Heart right ventricle (tissue), 16 donors: Measurements from ENCODE around the gene REPIN1. TPM values are rescaled to one million over a fixed set of nuclear protein-coding genes. Genes with fewer than 3 reads are reported as not detected.

ENCODE experiments used
- ATAC-seq, 8 donors: fragments of 200-7000 bp; cut with Tn5 transposase; one replicate each; pipeline ENCODE4 v1.9.1; 2020; ENCODE audit warnings: mild to moderate bottlenecking in 8 of 8, moderate library complexity in 8 of 8, moderate number of reproducible peaks in 1 of 8
- DNase-seq, 2 donors: peaks; one replicate each; pipeline ENCODE4 v3.0.0-alpha.2; 2020
- H3K27ac ChIP-seq, 10 donors: fragments of 200-600 bp; sonication (generic) in 2 of 10; one replicate each; pipeline versions ENCODE4 v1.5.0 to v1.8.0; 2020 to 2022; ENCODE audit warnings: mild to moderate bottlenecking in 3 of 10
- H3K27me3 ChIP-seq, 7 donors: fragments of 200-600 bp; one replicate each; pipeline ENCODE4 v1.8.0; 2021 to 2022; ENCODE audit warnings: mild to moderate bottlenecking in 2 of 7
- H3K36me3 ChIP-seq, 9 donors: fragments of 200-600 bp; sonication (generic) in 1 of 9; one replicate each; pipeline versions ENCODE4 v1.5.0 to v1.8.0; 2020 to 2022; ENCODE audit warnings: mild to moderate bottlenecking in 2 of 9
- H3K4me1 ChIP-seq, 9 donors: fragments of 200-600 bp; sonication (generic) in 1 of 9; one replicate each; pipeline versions ENCODE4 v1.5.0 to v1.8.0; 2020 to 2022; ENCODE audit warnings: mild to moderate bottlenecking in 4 of 9
- H3K4me3 ChIP-seq, 10 donors: fragments of 200-600 bp; sonication (generic) in 2 of 10; one replicate each; pipeline versions ENCODE4 v1.5.0 to v1.8.0; 2020 to 2022; ENCODE audit warnings: mild to moderate bottlenecking in 7 of 10, moderate library complexity in 2 of 10
- H3K9me3 ChIP-seq, 11 donors: fragments of 200-600 bp in 10 of 11; sonication (generic) in 2 of 11; one replicate each; pipeline versions ENCODE4 v1.5.0 to v1.8.0; 2013 to 2022; ENCODE audit warnings: mild to moderate bottlenecking in 2 of 11, control low read depth in 1 of 11, moderate library complexity in 1 of 11
- CTCF ChIP-seq, 9 donors: fragments of 200-600 bp; sonication (generic) in 2 of 9; IDR thresholded peaks; one replicate each; pipeline versions ENCODE4 v1.5.0 to v1.8.0; 2021 to 2022; ENCODE audit warnings: antibody characterized with exemption in 9 of 9, mild to moderate bottlenecking in 5 of 9, moderate library complexity in 1 of 9
- WGBS, 2 donors: extraction: QIAGEN DNeasy Blood & Tissue Kit; methylation state at CpG; one replicate each; pipeline ENCODE4 v1.1.7; 2013; ENCODE audit warnings: inconsistent platforms in 1 of 2; 5-methylcytosine and 5-hydroxymethylcytosine counted together
- intact Hi-C, 10 donors: fragments of 100-400 bp; cut with DNase I; formaldehyde crosslinking; loops; one replicate each; pipeline versions ENCODE4 v1.11.1 to v1.14.2; 2022
- polyA plus RNA-seq, 2 donors: library from polyadenylated mRNA; stranded (reverse); fragments of 200-250 nt; gene quantifications; one replicate each; pipeline ENCODE4 v1.2.3, GENCODE V29; 2013
- total RNA-seq, 10 donors: library from RNA; stranded (reverse); fragmentation: NEBNext Ultra II Directional in 3 of 10; extraction: Animal tissue kit (Norgen Biotek cat#: 25700) in 3 of 10; gene quantifications; one replicate each; pipeline versions ENCODE4 v1.2.1 to v1.2.4, GENCODE V29; 2021 to 2023
- donor health status: Arrhythmogenic right ventricular cardiomyopathy.
- donor health status: ischemic (EF 13 %, LVEDD 7.1; RV severe dilation, severe dysfunction).
- donor health status: healthy with polysubstance abuse.
- donor health status: DM: no; HTN: yes; CAD: no.
- donor health status: DM: no; HTN: no; CAD: no.
- donor health status: ischemic (EF 25% LVEDD 6.9; RV normal size, moderate dysfunction).
- donor health status: ischemic (EF 25% LVEDD 5.7; RV mildly dilated, moderate dysfunction).
- donor health status: healthy.
- donor health status: DM: yes; HTN: yes; CAD: no.
- donor health status: Ischemic cardiomyopathy.
- donor health status: ischemic (EF 35%, LVEDD 5.7; RV mildly dilated, moderate dysfunction).
- donor health status: nonischemic (EF 11% LVEDD 7.7; RV severe dilation, severe dysfunction).
- donor health status: DM: yes; HTN: yes; CAD: no.
- donor health status: PGD.
- donor health status: ischemic (EF 29% LVEDD 5.4; RV normal size, mild dysfunction).
- donor health status: nonischemic (EF 23%, LVEDD 6.1; RV moderate dilation, normal function).

The REPIN1 gene
- total and polyA plus RNA-seq, 12 donors, result 51.0 to 132 (median 109) TPM

DNA sequence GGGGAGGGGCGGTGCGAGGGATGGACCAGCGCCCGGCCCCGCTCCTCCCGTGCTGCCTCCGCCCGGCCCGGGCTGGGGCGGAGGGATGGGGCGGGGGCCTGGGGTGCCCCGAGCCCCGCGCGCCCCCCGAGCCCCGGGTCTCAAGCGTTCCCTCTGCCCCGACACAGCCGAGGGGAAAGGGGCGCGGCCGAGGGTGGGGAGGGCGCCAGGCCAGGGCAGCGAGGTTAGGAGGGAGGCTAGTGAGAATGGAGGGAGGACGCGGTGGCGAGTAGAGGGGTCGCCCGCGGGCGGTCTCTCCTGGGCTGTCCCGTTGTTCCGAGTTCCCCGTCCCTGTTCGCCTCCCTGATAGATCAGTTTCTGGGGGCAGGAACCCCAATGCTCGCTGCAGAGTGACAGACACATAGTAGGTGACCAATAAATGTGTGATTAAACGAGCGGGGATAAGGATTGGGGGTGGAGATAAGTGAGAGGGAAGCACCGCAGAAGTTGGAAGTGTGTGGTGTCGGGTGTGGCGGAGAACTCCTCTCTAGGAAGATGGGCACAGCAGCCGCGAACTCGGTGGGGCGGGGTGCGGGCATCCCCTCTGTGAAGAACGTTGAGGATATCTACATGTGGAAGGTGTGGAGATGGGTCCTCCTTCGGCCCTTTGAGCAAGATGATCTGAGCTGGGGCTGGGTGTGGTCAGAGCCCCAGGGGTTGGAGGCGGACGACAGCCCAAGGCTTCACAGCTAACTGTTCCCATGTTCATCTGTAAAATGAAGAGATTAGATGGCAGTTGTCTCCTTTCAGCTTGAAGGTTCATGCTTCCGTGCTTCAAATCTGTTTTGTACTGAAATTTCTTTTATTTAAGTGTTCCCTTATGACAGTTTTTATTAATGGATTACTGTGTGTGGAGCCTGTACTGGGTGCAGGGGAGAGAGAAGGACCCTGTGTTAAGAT lies 11.1 kb downstream of the REPIN1 start:
- DNase-seq (no peak), ATAC-seq (peak in 1 of 8 donors; percentile 1)
- TF ChIP-seq CTCF (IDR thresholded peaks at IDR 0.05), result no peak
- H3K9me3 ChIP-seq, result no peaks in the 10 kb centered on the region
- intact Hi-C loops, result loop anchor here in 1 of 10 donors (1.0 kb wide), 1 partner anchor 42 kb away; no protein-coding TSS in a partner anchor
- H3K4me3 ChIP-seq, result peak overlapping the region; percentile 70 to 98 (median 90)
- H3K27me3 ChIP-seq, result no peaks in the 10 kb centered on the region
- WGBS, 2 donors, result 2% methylated on average over 52 of the region's 52 CpGs
- H3K36me3 ChIP-seq, result peaks cover 0 to 6% (median 0%) of the 10 kb centered on the region in 9 donors
- H3K4me1 ChIP-seq, result peaks cover 5 to 44% (median 33%) of the 10 kb centered on the region in 9 donors
- H3K27ac ChIP-seq, result peak overlapping the region; percentile 76 to 98 (median 94)

- WGBS, 2 donors, result 69 to 80% methylated on average over 11 of the region's 11 CpGs
- ATAC-seq, result no peak
- peak overlapping the region in 4 of 10 donors; percentile 92 to 98 (median 96) for H3K27ac ChIP-seq
Observed at GRCh38 chr7:150380463-150380862, 11.8 kb downstream of the REPIN1 start.

GRCh38 chr7:150381096-150381495 lies 12.5 kb downstream of the REPIN1 start:
- no peak for DNase-seq
- intact Hi-C loops, result no loop called here
- Histone ChIP-seq H3K4me3 (no peak overlapping the region), H3K27me3 (no peaks in the 10 kb centered on the region), H3K27ac (no peak overlapping the region), H3K9me3 (no peaks in the 10 kb centered on the region), H3K36me3 (no peaks in the 10 kb centered on the region), H3K4me1 (peaks cover 5 to 49% (median 39%) of the 10 kb centered on the region in 9 donors)
- no peak for ATAC-seq
- no peak for TF ChIP-seq CTCF (IDR thresholded peaks at IDR 0.05)
- WGBS, 2 donors, result 82 to 87% methylated on average over 9 of the region's 9 CpGs

More at GRCh38 chr7:150380463-150380862, 11.8 kb downstream of the REPIN1 start:
- Histone ChIP-seq H3K4me3 (peak overlapping the region in 5 of 10 donors; percentile 78 to 98 (median 96)), H3K9me3 (no peaks in the 10 kb centered on the region), H3K27me3 (no peaks in the 10 kb centered on the region), H3K36me3 (no peaks in the 10 kb centered on the region), H3K4me1 (peaks cover 5 to 46% (median 34%) of the 10 kb centered on the region in 9 donors)
- intact Hi-C loops, result no loop called here
- no peak for TF ChIP-seq CTCF (IDR thresholded peaks at IDR 0.05)
- no peak for DNase-seq

GRCh38 chr7:150381785-150382122 lies 13.1 kb downstream of the REPIN1 start:
- 94 to 100% methylated on average over 1 of the region's 1 CpG for WGBS, 2 donors
- DNase-seq, result no peak
- no peak for TF ChIP-seq CTCF (IDR thresholded peaks at IDR 0.05)
- intact Hi-C loops, result no loop called here
- no peak for ATAC-seq
- peaks cover 5 to 55% (median 38%) of the 10 kb centered on the region in 9 donors for H3K4me1 ChIP-seq
- H3K36me3 ChIP-seq, result no peaks in the 10 kb centered on the region
- no peaks in the 10 kb centered on the region for H3K27me3 ChIP-seq
- no peak overlapping the region for H3K27ac ChIP-seq
- H3K9me3 ChIP-seq, result no peaks in the 10 kb centered on the region
- no peak overlapping the region for H3K4me3 ChIP-seq
